Breast epithelium (tissue), 4 donors: ENCODE data around the gene AATK. TPM values are rescaled to one million over a fixed set of nuclear protein-coding genes. Genes with fewer than 3 reads are reported as not detected.

Experiments
- DNase-seq, 2 donors: peaks; one replicate each; pipeline ENCODE4 v3.0.0-alpha.2; 2019; ENCODE audit warnings: low spot score in 2 of 2
- H3K27ac ChIP-seq, 2 donors: fragments of 200-600 bp; sonication (generic) in 1 of 2; one replicate each; pipeline ENCODE4 v1.5.1; 2016 to 2019; ENCODE audit warnings: mild to moderate bottlenecking in 1 of 2
- H3K27me3 ChIP-seq, 2 donors: fragments of 200-600 bp; sonication (generic) in 1 of 2; one replicate each; pipeline versions ENCODE4 v1.5.1 to v1.6.0; 2017 to 2019; ENCODE audit warnings: control low read depth in 1 of 2, mild to moderate bottlenecking in 1 of 2
- H3K36me3 ChIP-seq: fragments of 200-600 bp; one replicate; pipeline ENCODE4 v1.5.1; 2019
- H3K4me1 ChIP-seq, 2 donors: fragments of 200-600 bp; sonication (generic); one replicate each; pipeline ENCODE4 v1.5.1; 2016 to 2019; ENCODE audit warnings: control low read depth in 1 of 2
- H3K4me3 ChIP-seq, 3 donors: fragments of 200-600 bp; sonication (generic); 1 replicate in 2 of 3; 2 replicates in 1 of 3; pipeline ENCODE4 v1.5.1; 2016 to 2019; ENCODE audit warnings: mild to moderate bottlenecking in 3 of 3, moderate library complexity in 2 of 3
- H3K9me3 ChIP-seq, 2 donors: fragments of 200-600 bp; sonication (generic) in 1 of 2; one replicate each; pipeline ENCODE4 v1.5.1; 2016 to 2019; ENCODE audit warnings: control low read depth in 1 of 2
- CTCF ChIP-seq, 3 donors: fragments of 450-650 bp; IDR thresholded peaks; one replicate each; pipeline ENCODE4 v1.5.1; 2016 to 2017; ENCODE audit warnings: antibody characterized with exemption in 3 of 3, mild to moderate bottlenecking in 3 of 3, moderate library complexity in 3 of 3
- POLR2A ChIP-seq: fragments of 450-650 bp; IDR thresholded peaks from one replicate; pipeline ENCODE4 v1.6.1; 2016; ENCODE audit warnings: antibody characterized with exemption, mild to moderate bottlenecking, moderate library complexity
- POLR2AphosphoS5 ChIP-seq, 3 donors: sonication (generic); formaldehyde crosslinking; IDR thresholded peaks; one replicate each; pipeline ENCODE4 v1.6.1; 2017; ENCODE audit warnings: antibody characterized with exemption in 3 of 3
- intact Hi-C: fragments of 100-400 bp; cut with DNase I; formaldehyde crosslinking; loops from one replicate; pipeline ENCODE4 v1.15.1; 2023; ENCODE audit warnings: low total_unique reads
- total RNA-seq, 3 donors: library from RNA; depleted of rRNA; stranded (reverse); fragments of >200 nt; gene quantifications; one replicate each; pipeline ENCODE4 v1.1.0, GENCODE V29; 2016

Gene AATK
- total RNA-seq, 3 donors from 2014 or later: under 0.01 to 0.98 (median 0.73) TPM

GRCh38 chr17:81111066-81111465 lies 55.0 kb downstream of the AATK start:
- H3K36me3 ChIP-seq: no peaks in the 10 kb centered on the region
- no peak for DNase-seq
- no peak overlapping the region for H3K27ac ChIP-seq
- no peaks in the 10 kb centered on the region for H3K27me3 ChIP-seq
- no peaks in the 10 kb centered on the region for H3K9me3 ChIP-seq
- H3K4me3 ChIP-seq: no peak overlapping the region
- TF ChIP-seq POLR2AphosphoS5 (IDR thresholded peaks at IDR 0.05) (no peak), POLR2A (no peak), CTCF (IDR thresholded peaks at IDR 0.05) (no peak)
- intact Hi-C loops: no loop called here
- H3K4me1 ChIP-seq: no peaks in the 10 kb centered on the region

- DNase-seq: no peak
- intact Hi-C loops: no loop called here
- no peaks in the 10 kb centered on the region for H3K27me3 ChIP-seq
- no peaks in the 10 kb centered on the region for H3K9me3 ChIP-seq
- no peaks in the 10 kb centered on the region for H3K36me3 ChIP-seq
- no peak overlapping the region for H3K27ac ChIP-seq
- TF ChIP-seq CTCF (IDR thresholded peaks at IDR 0.05): no peak
- TF ChIP-seq POLR2AphosphoS5 (IDR thresholded peaks at IDR 0.05): no peak
- no peak for TF ChIP-seq POLR2A
- H3K4me3 ChIP-seq: no peak overlapping the region
- H3K4me1 ChIP-seq: no peaks in the 10 kb centered on the region
Observed at GRCh38 chr17:81110488-81111040, 55.5 kb downstream of the AATK start.

- Histone ChIP-seq H3K27ac (no peak overlapping the region), H3K27me3 (no peaks in the 10 kb centered on the region), H3K4me1 (no peaks in the 10 kb centered on the region), H3K9me3 (no peaks in the 10 kb centered on the region), H3K36me3 (no peaks in the 10 kb centered on the region), H3K4me3 (no peak overlapping the region)
- no peak for DNase-seq
- TF ChIP-seq CTCF (IDR thresholded peaks at IDR 0.05) (no peak), POLR2A (no peak), POLR2AphosphoS5 (IDR thresholded peaks at IDR 0.05) (no peak)
- intact Hi-C loops: no loop called here
Observed at GRCh38 chr17:81109957-81110356, 56.1 kb downstream of the AATK start.

GRCh38 chr17:81108220-81108619 lies 57.8 kb downstream of the AATK start:
- no peak for TF ChIP-seq POLR2A
- TF ChIP-seq POLR2AphosphoS5 (IDR thresholded peaks at IDR 0.05): no peak
- TF ChIP-seq CTCF (IDR thresholded peaks at IDR 0.05): no peak
- Histone ChIP-seq H3K9me3 (no peaks in the 10 kb centered on the region), H3K27me3 (no peaks in the 10 kb centered on the region), H3K4me3 (no peak overlapping the region), H3K27ac (no peak overlapping the region), H3K4me1 (no peaks in the 10 kb centered on the region), H3K36me3 (no peaks in the 10 kb centered on the region)
- no peak for DNase-seq
- intact Hi-C loops: no loop called here

- no peaks in the 10 kb centered on the region for H3K36me3 ChIP-seq
- no peak for TF ChIP-seq POLR2A
- no peak for TF ChIP-seq POLR2AphosphoS5 (IDR thresholded peaks at IDR 0.05)
- TF ChIP-seq CTCF (IDR thresholded peaks at IDR 0.05): no peak
- H3K27ac ChIP-seq: no peak overlapping the region
- no peak overlapping the region for H3K4me3 ChIP-seq
- DNase-seq: no peak
- intact Hi-C loops: no loop called here
- no peaks in the 10 kb centered on the region for H3K4me1 ChIP-seq
- H3K9me3 ChIP-seq: no peaks in the 10 kb centered on the region
- no peaks in the 10 kb centered on the region for H3K27me3 ChIP-seq
Observed at GRCh38 chr17:81106716-81107115, 59.3 kb downstream of the AATK start.
